ENCODE measurements around the gene PRKACG. TPM values are rescaled to one million over a fixed set of nuclear protein-coding genes. Genes with fewer than 3 reads are reported as not detected.

Gene PRKACG
- total and polyA plus RNA-seq, 2 of the 8 experiments (the other 6 are each of a cell fraction or from before 2014, with no cell fraction given), result not detected

DNA sequence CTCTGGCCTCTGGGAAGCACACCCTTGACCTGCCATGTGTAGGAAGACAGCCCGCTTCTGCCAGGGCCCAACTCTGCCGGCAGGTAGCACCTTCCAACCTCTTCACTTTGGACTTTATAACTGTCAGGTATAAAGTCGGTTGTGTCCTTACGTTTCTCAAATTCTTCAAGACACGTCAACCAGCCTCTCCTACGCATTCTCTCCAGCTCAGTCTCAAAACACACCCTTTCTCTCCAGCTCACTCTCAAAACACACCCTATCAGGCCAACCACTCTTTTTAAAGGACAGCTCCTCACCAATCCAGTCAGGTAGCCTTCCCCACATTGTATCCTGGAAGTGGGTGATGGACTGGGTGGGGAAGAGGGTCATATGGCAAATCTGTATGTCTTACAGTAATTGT, 35.2 kb upstream of the PRKACG start (continued):
- TF ChIP-seq NANOG (IDR thresholded peaks at IDR 0.05; ENCODE audit: insufficient read depth, low read depth, low read length, poor library complexity, severe bottlenecking), result no peak
- TF ChIP-seq JUN (IDR thresholded peaks at IDR 0.05; ENCODE audit: low read depth, low read length), result no peak
- no peak for TF ChIP-seq RAD21 (IDR thresholded peaks at IDR 0.05 in 1 of 2, conservative IDR thresholded peaks at IDR 0.05 in 1 of 2; ENCODE audit: low read depth in 2 of 2, low read length in 2 of 2)

All from H1 (cell line).